HEK293 (cell line): ENCODE measurements around the gene CREB5.

Experiments used
- CTCF ChIA-PET: fragments of 350-600 bp; formaldehyde crosslinking; extraction: SDS; loops from one replicate; lab custom pipeline; 2021; ENCODE audit warnings: antibody characterized with exemption; lab: Yijun Ruan, JAX
- POLR2A ChIA-PET: fragments of 300-600 bp; formaldehyde crosslinking; extraction: SDS; loops from one replicate; lab custom pipeline; 2020; ENCODE audit warnings: antibody characterized with exemption, inconsistent platforms; lab: Yijun Ruan, JAX
- H3K27ac ChIP-seq: fragments of 200-500 bp; sonication (Bioruptor generic); 2 replicates; pipeline ENCODE4 v1.5.1; 2014; ENCODE audit warnings: low read depth, low read length, control low read depth, inconsistent platforms; ENCODE audit errors: extremely low read depth
- H3K36me3 ChIP-seq, 2 experiments: fragments of 200-500 bp in 1 of 2; sonication (Bioruptor generic) in 1 of 2; 1 replicate in 1 of 2; 2 replicates in 1 of 2; pipeline ENCODE4 v1.5.1; 2014 to 2017; ENCODE audit warnings: inconsistent platforms in 2 of 2, low read length in 2 of 2; ENCODE audit not compliant: control insufficient read depth in 2 of 2, insufficient read depth in 1 of 2
- H3K4me1 ChIP-seq: fragments of 200-500 bp; sonication (Bioruptor generic); 2 replicates; pipeline ENCODE4 v1.5.1; 2014; ENCODE audit warnings: mild to moderate bottlenecking, low read length, inconsistent platforms; ENCODE audit not compliant: control insufficient read depth, insufficient read depth
- H3K4me3 ChIP-seq: 2 replicates; pipeline ENCODE4 v1.5.1; 2011; ENCODE audit warnings: low read depth, mild to moderate bottlenecking, control low read depth, low read length, moderate library complexity
- H3K9me3 ChIP-seq: fragments of 200-500 bp; sonication (Bioruptor generic); 2 replicates; pipeline ENCODE4 v1.5.1; 2014; ENCODE audit warnings: low read depth, low read length, inconsistent platforms; ENCODE audit not compliant: control insufficient read depth, insufficient read depth
- KLF7 ChIP-seq: fragments of 450-650 bp; formaldehyde crosslinking; IDR thresholded peaks from 2 replicates; pipeline ENCODE4 v1.5.1; 2016; ENCODE audit warnings: missing biosample characterization, missing genetic modification characterization, borderline replicate concordance
- SCRT1 ChIP-seq: fragments of 450-650 bp; formaldehyde crosslinking; IDR thresholded peaks from 2 replicates; pipeline ENCODE4 v1.5.1; 2016; ENCODE audit warnings: missing biosample characterization, missing genetic modification characterization, borderline replicate concordance
- SP2 ChIP-seq: fragments of 450-650 bp; formaldehyde crosslinking; IDR thresholded peaks from 2 replicates; pipeline ENCODE4 v1.5.1; 2016; ENCODE audit warnings: missing biosample characterization, missing genetic modification characterization
- SP7 ChIP-seq: fragments of 450-650 bp; formaldehyde crosslinking; IDR thresholded peaks from 2 replicates; pipeline ENCODE4 v1.5.1; 2016; ENCODE audit warnings: missing biosample characterization, missing genetic modification characterization
- TRIM28 ChIP-seq: IDR thresholded peaks from 2 replicates; pipeline ENCODE4 v1.6.1; 2011; ENCODE audit warnings: low read length, control low read depth, borderline replicate concordance
- ZBTB8A ChIP-seq: fragments of 450-650 bp; formaldehyde crosslinking; IDR thresholded peaks from 2 replicates; pipeline ENCODE4 v1.5.1; 2016; ENCODE audit warnings: missing biosample characterization, missing genetic modification characterization
- ZEB2 ChIP-seq: fragments of 450-650 bp; formaldehyde crosslinking; IDR thresholded peaks from 2 replicates; pipeline ENCODE4 v1.5.1; 2016; ENCODE audit warnings: missing biosample characterization, missing genetic modification characterization
- ZNF10 ChIP-seq: fragments of 450-650 bp; formaldehyde crosslinking; IDR thresholded peaks from 2 replicates; pipeline ENCODE4 v1.5.1; 2017; ENCODE audit warnings: missing biosample characterization, missing genetic modification characterization
- ZNF157 ChIP-seq: fragments of 450-650 bp; formaldehyde crosslinking; IDR thresholded peaks from 2 replicates; pipeline ENCODE4 v1.5.1; 2016; ENCODE audit warnings: missing biosample characterization, missing genetic modification characterization
- ZNF174 ChIP-seq: fragments of 450-650 bp; formaldehyde crosslinking; IDR thresholded peaks from 2 replicates; pipeline ENCODE4 v1.5.0; 2017; ENCODE audit warnings: missing biosample characterization, mild to moderate bottlenecking, missing genetic modification characterization
- ZNF202 ChIP-seq: fragments of 450-650 bp; formaldehyde crosslinking; IDR thresholded peaks from 2 replicates; pipeline ENCODE4 v1.5.1; 2016; ENCODE audit warnings: missing biosample characterization, missing genetic modification characterization, borderline replicate concordance
- ZNF211 ChIP-seq: fragments of 450-650 bp; formaldehyde crosslinking; IDR thresholded peaks from 2 replicates; pipeline ENCODE4 v1.5.1; 2016; ENCODE audit warnings: low read depth, missing biosample characterization, missing genetic modification characterization
- ZNF266 ChIP-seq: fragments of 450-650 bp; formaldehyde crosslinking; IDR thresholded peaks from 2 replicates; pipeline ENCODE4 v1.5.1; 2016; ENCODE audit warnings: missing biosample characterization, missing genetic modification characterization, low read depth
- ZNF366 ChIP-seq: fragments of 450-650 bp; formaldehyde crosslinking; conservative IDR thresholded peaks from 2 replicates; pipeline ENCODE4 v1.5.1; 2016; ENCODE audit warnings: missing biosample characterization, missing genetic modification characterization
- ZNF37A ChIP-seq: fragments of 450-650 bp; IDR thresholded peaks from 2 replicates; pipeline ENCODE4 v1.5.1; 2018; ENCODE audit warnings: missing biosample characterization, missing genetic modification characterization
- ZNF391 ChIP-seq: fragments of 450-650 bp; formaldehyde crosslinking; IDR thresholded peaks from 2 replicates; pipeline ENCODE4 v1.5.1; 2016; ENCODE audit warnings: low read depth, missing biosample characterization, missing genetic modification characterization, borderline replicate concordance
- ZNF394 ChIP-seq: fragments of 450-650 bp; formaldehyde crosslinking; IDR thresholded peaks from 2 replicates; pipeline ENCODE4 v1.5.1; 2016; ENCODE audit warnings: missing biosample characterization, missing genetic modification characterization, mild to moderate bottlenecking, moderate library complexity, borderline replicate concordance
- ZNF423 ChIP-seq: fragments of 450-650 bp; formaldehyde crosslinking; IDR thresholded peaks from 2 replicates; pipeline ENCODE4 v1.5.1; 2016; ENCODE audit warnings: missing biosample characterization, missing genetic modification characterization
- ZNF48 ChIP-seq: fragments of 450-650 bp; formaldehyde crosslinking; IDR thresholded peaks from 2 replicates; pipeline ENCODE4 v1.5.1; 2016; ENCODE audit warnings: missing biosample characterization, missing genetic modification characterization
- ZNF501 ChIP-seq: fragments of 450-650 bp; formaldehyde crosslinking; IDR thresholded peaks from 2 replicates; pipeline ENCODE4 v1.5.1; 2016; ENCODE audit warnings: missing biosample characterization, missing genetic modification characterization
- ZNF561 ChIP-seq: fragments of 450-650 bp; IDR thresholded peaks from 2 replicates; pipeline ENCODE4 v1.5.1; 2018; ENCODE audit warnings: missing biosample characterization, missing genetic modification characterization, borderline replicate concordance
- ZNF571 ChIP-seq: fragments of 450-650 bp; formaldehyde crosslinking; IDR thresholded peaks from 2 replicates; pipeline ENCODE4 v1.5.0; 2017; ENCODE audit warnings: missing biosample characterization, missing genetic modification characterization
- ZNF621 ChIP-seq: fragments of 450-650 bp; formaldehyde crosslinking; IDR thresholded peaks from 2 replicates; pipeline ENCODE4 v1.5.1; 2017; ENCODE audit warnings: missing biosample characterization, missing genetic modification characterization
- ZNF76 ChIP-seq: fragments of 450-650 bp; formaldehyde crosslinking; IDR thresholded peaks from 2 replicates; pipeline ENCODE4; 2016; ENCODE audit warnings: low read depth, missing biosample characterization, missing genetic modification characterization, borderline replicate concordance
- ZNF843 ChIP-seq: fragments of 450-650 bp; formaldehyde crosslinking; IDR thresholded peaks from 2 replicates; pipeline ENCODE4 v1.5.1; 2016; ENCODE audit warnings: missing biosample characterization, missing genetic modification characterization
- TF ChIP-seq, protein P1 (sequence below): fragments of 450-650 bp; formaldehyde crosslinking; IDR thresholded peaks from 2 replicates; pipeline ENCODE4 v1.5.1; 2016; ENCODE audit warnings: missing biosample characterization, missing genetic modification characterization
- TF ChIP-seq, protein P2 (sequence below): fragments of 450-650 bp; formaldehyde crosslinking; IDR thresholded peaks from 2 replicates; pipeline ENCODE4 v1.5.1; 2017; ENCODE audit warnings: missing biosample characterization, missing genetic modification characterization
- TF ChIP-seq, protein P3 (sequence below): sonication (generic); formaldehyde crosslinking; IDR thresholded peaks from 2 replicates; pipeline ENCODE4 v1.8.1; 2022; ENCODE audit warnings: mild to moderate bottlenecking, moderate library complexity, missing genetic modification reagents
- TF ChIP-seq, protein P4 (sequence below): fragments of 450-650 bp; formaldehyde crosslinking; IDR thresholded peaks from 2 replicates; pipeline ENCODE4 v1.5.1; 2016; ENCODE audit warnings: missing biosample characterization, missing genetic modification characterization
- TF ChIP-seq, protein P5 (sequence below): fragments of 450-650 bp; formaldehyde crosslinking; IDR thresholded peaks from 2 replicates; pipeline ENCODE4 v1.5.1; 2016; ENCODE audit warnings: missing biosample characterization, missing genetic modification characterization, low read depth

Gene CREB5

DNA sequence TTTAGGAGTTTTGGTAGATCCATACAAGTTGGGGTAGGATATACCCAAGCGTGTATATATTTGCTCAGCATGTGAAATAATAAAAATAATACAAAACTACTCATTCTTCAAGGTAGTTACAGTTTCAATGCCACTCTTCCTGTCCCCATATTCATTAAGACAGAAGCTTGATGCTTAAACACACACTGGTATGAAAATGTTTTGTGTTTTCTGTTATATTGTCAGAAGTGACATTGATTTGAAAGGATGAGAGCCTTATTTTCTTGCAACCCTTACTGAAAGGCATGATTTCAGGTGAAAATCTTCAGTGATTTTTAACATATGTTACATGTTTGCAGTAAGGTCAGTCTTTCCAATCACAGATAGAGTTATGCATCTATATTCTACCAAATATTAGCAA is 312.2 kb downstream of the CREB5 start:
- ChIA-PET CTCF (no interaction called here), POLR2A (no interaction called here)
- no peak overlapping the region for H3K27ac ChIP-seq
- H3K4me1 ChIP-seq, result peaks cover 15% of the 10 kb centered on the region
- TF ChIP-seq, protein P1, sequence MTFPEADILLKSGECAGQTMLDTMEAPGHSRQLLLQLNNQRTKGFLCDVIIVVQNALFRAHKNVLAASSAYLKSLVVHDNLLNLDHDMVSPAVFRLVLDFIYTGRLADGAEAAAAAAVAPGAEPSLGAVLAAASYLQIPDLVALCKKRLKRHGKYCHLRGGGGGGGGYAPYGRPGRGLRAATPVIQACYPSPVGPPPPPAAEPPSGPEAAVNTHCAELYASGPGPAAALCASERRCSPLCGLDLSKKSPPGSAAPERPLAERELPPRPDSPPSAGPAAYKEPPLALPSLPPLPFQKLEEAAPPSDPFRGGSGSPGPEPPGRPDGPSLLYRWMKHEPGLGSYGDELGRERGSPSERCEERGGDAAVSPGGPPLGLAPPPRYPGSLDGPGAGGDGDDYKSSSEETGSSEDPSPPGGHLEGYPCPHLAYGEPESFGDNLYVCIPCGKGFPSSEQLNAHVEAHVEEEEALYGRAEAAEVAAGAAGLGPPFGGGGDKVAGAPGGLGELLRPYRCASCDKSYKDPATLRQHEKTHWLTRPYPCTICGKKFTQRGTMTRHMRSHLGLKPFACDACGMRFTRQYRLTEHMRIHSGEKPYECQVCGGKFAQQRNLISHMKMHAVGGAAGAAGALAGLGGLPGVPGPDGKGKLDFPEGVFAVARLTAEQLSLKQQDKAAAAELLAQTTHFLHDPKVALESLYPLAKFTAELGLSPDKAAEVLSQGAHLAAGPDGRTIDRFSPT (tag by site-specific recombination), result no peak
- TF ChIP-seq ZNF571, result no peak
- TF ChIP-seq, protein P2, sequence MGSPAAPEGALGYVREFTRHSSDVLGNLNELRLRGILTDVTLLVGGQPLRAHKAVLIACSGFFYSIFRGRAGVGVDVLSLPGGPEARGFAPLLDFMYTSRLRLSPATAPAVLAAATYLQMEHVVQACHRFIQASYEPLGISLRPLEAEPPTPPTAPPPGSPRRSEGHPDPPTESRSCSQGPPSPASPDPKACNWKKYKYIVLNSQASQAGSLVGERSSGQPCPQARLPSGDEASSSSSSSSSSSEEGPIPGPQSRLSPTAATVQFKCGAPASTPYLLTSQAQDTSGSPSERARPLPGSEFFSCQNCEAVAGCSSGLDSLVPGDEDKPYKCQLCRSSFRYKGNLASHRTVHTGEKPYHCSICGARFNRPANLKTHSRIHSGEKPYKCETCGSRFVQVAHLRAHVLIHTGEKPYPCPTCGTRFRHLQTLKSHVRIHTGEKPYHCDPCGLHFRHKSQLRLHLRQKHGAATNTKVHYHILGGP, result no peak
- no peak for TF ChIP-seq ZNF501 (tag by site-specific recombination)
- TF ChIP-seq ZBTB8A (tag by site-specific recombination), result no peak
- TF ChIP-seq ZNF202 (tag by site-specific recombination), result no peak
- TF ChIP-seq ZNF10 (tag by site-specific recombination), result no peak
- no peak for TF ChIP-seq ZNF48
- TF ChIP-seq, protein P3, sequence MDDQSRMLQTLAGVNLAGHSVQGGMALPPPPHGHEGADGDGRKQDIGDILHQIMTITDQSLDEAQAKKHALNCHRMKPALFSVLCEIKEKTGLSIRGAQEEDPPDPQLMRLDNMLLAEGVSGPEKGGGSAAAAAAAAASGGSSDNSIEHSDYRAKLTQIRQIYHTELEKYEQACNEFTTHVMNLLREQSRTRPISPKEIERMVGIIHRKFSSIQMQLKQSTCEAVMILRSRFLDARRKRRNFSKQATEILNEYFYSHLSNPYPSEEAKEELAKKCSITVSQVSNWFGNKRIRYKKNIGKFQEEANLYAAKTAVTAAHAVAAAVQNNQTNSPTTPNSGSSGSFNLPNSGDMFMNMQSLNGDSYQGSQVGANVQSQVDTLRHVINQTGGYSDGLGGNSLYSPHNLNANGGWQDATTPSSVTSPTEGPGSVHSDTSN (CRISPR knock-in tag), result no peak
- no peak for TF ChIP-seq ZNF211 (tag by site-specific recombination)
- TF ChIP-seq, protein P4, sequence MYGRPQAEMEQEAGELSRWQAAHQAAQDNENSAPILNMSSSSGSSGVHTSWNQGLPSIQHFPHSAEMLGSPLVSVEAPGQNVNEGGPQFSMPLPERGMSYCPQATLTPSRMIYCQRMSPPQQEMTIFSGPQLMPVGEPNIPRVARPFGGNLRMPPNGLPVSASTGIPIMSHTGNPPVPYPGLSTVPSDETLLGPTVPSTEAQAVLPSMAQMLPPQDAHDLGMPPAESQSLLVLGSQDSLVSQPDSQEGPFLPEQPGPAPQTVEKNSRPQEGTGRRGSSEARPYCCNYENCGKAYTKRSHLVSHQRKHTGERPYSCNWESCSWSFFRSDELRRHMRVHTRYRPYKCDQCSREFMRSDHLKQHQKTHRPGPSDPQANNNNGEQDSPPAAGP (tag by site-specific recombination), result no peak
- H3K36me3 ChIP-seq, result no peaks in the 10 kb centered on the region
- H3K9me3 ChIP-seq, result no peaks in the 10 kb centered on the region
- H3K4me3 ChIP-seq, result no peak overlapping the region

DNA sequence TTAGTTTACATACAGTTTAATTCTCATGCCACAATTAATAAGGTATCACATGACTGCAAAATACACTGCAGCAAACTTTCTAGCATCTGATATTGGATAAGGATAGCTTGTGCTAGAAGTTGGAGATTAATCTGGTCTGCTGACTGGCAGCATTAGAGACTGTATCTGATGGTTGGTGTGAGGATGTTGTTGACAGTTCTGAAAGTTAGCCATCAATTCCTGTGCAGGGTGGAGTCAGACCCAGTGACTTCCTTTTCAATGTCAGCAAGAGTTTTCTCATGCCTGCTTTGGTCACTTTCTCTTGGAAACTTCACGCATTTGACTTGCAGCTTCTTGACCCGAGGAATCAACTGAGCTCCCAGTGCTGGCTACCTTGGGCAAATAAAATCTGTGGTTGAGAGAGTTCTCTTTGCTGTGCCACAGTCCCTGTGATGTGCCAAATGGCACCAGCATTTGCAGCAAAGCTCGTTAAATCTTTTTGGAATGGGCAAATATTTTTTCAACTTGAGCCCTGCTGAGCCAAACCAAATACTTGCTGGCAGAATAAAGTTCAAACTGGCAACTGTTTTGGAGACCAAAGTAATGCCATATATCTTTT is 312.8 kb downstream of the CREB5 start:
- TF ChIP-seq ZEB2 (tag by site-specific recombination), result no peak
- TF ChIP-seq ZNF174, result no peak
- no peak for TF ChIP-seq ZNF423
- TF ChIP-seq, protein P5, sequence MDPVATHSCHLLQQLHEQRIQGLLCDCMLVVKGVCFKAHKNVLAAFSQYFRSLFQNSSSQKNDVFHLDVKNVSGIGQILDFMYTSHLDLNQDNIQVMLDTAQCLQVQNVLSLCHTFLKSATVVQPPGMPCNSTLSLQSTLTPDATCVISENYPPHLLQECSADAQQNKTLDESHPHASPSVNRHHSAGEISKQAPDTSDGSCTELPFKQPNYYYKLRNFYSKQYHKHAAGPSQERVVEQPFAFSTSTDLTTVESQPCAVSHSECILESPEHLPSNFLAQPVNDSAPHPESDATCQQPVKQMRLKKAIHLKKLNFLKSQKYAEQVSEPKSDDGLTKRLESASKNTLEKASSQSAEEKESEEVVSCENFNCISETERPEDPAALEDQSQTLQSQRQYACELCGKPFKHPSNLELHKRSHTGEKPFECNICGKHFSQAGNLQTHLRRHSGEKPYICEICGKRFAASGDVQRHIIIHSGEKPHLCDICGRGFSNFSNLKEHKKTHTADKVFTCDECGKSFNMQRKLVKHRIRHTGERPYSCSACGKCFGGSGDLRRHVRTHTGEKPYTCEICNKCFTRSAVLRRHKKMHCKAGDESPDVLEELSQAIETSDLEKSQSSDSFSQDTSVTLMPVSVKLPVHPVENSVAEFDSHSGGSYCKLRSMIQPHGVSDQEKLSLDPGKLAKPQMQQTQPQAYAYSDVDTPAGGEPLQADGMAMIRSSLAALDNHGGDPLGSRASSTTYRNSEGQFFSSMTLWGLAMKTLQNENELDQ (tag by site-specific recombination), result no peak
- no peak for TF ChIP-seq KLF7 (tag by site-specific recombination)
- no peak for TF ChIP-seq ZNF76 (tag by site-specific recombination)
- no peak for TF ChIP-seq ZNF391 (tag by site-specific recombination)
- TF ChIP-seq ZNF366 (tag by site-specific recombination), result no peak
- TF ChIP-seq ZNF621, result no peak
- no peak for TF ChIP-seq ZNF843 (tag by site-specific recombination)
- TF ChIP-seq ZNF266 (tag by site-specific recombination), result no peak
- no peak for TF ChIP-seq ZNF561 (tag by site-specific recombination)
- TF ChIP-seq ZNF157, result no peak
- TF ChIP-seq SP2 (tag by site-specific recombination), result no peak
- no peak for TF ChIP-seq TRIM28
- TF ChIP-seq SCRT1 (tag by site-specific recombination), result no peak
- TF ChIP-seq SP7 (tag by site-specific recombination), result no peak
- TF ChIP-seq ZNF37A (tag by site-specific recombination), result no peak
- no peak for TF ChIP-seq ZNF394 (tag by site-specific recombination)
- Histone ChIP-seq H3K4me3 (no peak overlapping the region), H3K9me3 (no peaks in the 10 kb centered on the region), H3K27ac (no peak overlapping the region), H3K36me3 (no peaks in the 10 kb centered on the region), H3K4me1 (peaks cover 20% of the 10 kb centered on the region)
- ChIA-PET POLR2A (no interaction called here), CTCF (no interaction called here)
